GM12891 (cell line): Measurements from ENCODE around the gene SIGLEC1.

ENCODE experiments used
- DNase-seq: peaks from one replicate; pipeline ENCODE4 v3.0.0; 2011; ENCODE audit warnings: low spot score; ENCODE audit not compliant: insufficient read length
- FAIRE-seq: peaks from 2 replicates; lab custom pipeline; 2011; peaks lifted over from hg19 to GRCh38; lab: Jason Lieb, UNC
- PAX5 ChIP-seq: IDR thresholded peaks from 2 replicates; pipeline ENCODE4 v1.6.1; 2011; ENCODE audit warnings: low read length, moderate library complexity, mild to moderate bottlenecking; ENCODE audit not compliant: insufficient read depth, severe bottlenecking
- POLR2A ChIP-seq: IDR thresholded peaks from 2 replicates; pipeline ENCODE4 v1.6.1; 2011; ENCODE audit warnings: low read depth, low read length, control low read depth
- POLR2AphosphoS5 ChIP-seq: IDR thresholded peaks from 2 replicates; pipeline ENCODE4 v1.6.1; 2011; ENCODE audit warnings: low read depth, low read length, control low read depth
- POU2F2 ChIP-seq: IDR thresholded peaks from 2 replicates; pipeline ENCODE4 v1.6.1; 2011; ENCODE audit warnings: low read depth, mild to moderate bottlenecking, control low read depth, low read length, moderate library complexity
- SPI1 ChIP-seq: IDR thresholded peaks from 2 replicates; pipeline ENCODE4 v1.6.1; 2011; ENCODE audit warnings: low read depth, low read length, control low read depth
- TAF1 ChIP-seq: IDR thresholded peaks from 2 replicates; pipeline ENCODE4 v1.6.1; 2011; ENCODE audit warnings: low read depth, low read length, control low read depth

SIGLEC1 gene

DNA sequence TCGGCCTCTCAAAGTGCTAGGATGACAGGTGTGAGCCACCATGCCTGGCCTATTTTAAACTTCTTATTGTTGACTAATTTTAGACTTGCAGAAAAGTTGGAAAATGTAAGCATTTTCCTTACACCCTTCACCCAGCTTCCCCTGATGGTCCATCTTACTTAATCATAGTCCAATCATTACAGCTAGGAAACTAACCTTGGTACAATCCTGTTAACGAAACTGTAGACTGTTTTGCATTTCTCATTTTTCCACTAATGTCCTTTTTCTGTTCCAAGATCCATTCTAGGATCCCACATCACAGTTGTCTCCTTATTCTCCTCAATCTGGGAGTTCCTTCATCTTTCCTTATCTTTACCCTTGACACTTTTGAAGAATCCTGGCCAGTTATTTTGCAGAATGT, 48.5 kb downstream of the SIGLEC1 start:
- FAIRE-seq (no peak), DNase-seq (no peak)
- TF ChIP-seq POU2F2 (no peak), POLR2A (no peak), POLR2AphosphoS5 (no peak), TAF1 (no peak), PAX5 (no peak), SPI1 (no peak)

DNA sequence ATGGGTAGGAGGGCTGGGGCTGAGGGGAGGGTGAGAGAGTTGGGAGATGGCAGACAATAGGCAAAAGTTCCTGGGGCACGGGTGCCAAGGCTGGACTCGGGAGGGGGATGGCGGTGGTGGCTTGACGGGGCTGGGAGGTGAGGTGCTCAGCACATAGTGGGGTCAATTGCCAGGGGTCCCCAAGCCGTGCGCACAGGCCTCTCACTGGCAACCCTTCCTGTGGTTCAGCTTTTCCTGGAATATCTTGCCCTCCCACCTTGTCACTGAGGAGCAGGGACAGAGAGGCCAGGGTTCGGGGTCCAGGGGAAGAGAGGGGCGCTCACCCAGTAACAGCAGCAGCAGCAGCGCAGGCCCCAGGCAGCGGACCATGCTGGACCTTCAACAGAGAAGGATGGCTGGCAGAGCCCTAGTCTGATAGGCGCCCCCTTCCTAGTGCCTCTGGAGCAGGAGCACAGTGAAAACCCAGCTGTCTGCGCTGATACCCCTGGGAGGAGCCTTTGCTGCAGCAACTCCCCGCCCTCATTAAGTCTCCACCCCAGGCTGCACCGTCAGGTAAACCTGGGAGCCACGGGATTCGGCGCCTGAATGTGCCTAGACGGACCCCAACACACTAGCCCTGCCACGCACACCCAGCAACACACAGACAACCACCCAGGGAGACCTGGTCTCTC, 49.2 kb downstream of the SIGLEC1 start, which contains the start of gene GFRA4:
GFRA4 (minus strand) TSS at position 369 of the 671 bp plus-strand sequence; CDS start at position 369, 0 bp downstream.
- FAIRE-seq (no peak), DNase-seq (no peak)
- TF ChIP-seq POLR2A (no peak), SPI1 (no peak), POLR2AphosphoS5 (no peak)
